Stimulated activated CD8-positive, alpha-beta memory T cell treated with anti-CD3 and anti-CD28 coated beads, Interleukin-15, amount 100 ng/mL, for 48 hours (primary cell): Measurements from ENCODE around the gene DAAM1.

ENCODE experiments used
- DNase-seq, 2 donors: peaks; one replicate each; pipeline ENCODE4 v3.0.0-alpha.2; 2020; ENCODE audit warnings: low read depth in 2 of 2

Gene DAAM1

GRCh38 chr14:59341858-59342477, 153.5 kb downstream of the DAAM1 start:
- DNase-seq, result no peak

- DNase-seq, result no peak
Observed at GRCh38 chr14:59342516-59343484, 154.3 kb downstream of the DAAM1 start.

GRCh38 chr14:59343585-59343984, 155.1 kb downstream of the DAAM1 start:
- DNase-seq, result no peak

GRCh38 chr14:59344016-59344415, 155.5 kb downstream of the DAAM1 start:
- DNase-seq, result no peak

- DNase-seq, result no peak
Observed at GRCh38 chr14:59344691-59345455, 156.4 kb downstream of the DAAM1 start.

GRCh38 chr14:59346329-59346728, 157.9 kb downstream of the DAAM1 start:
- DNase-seq, result no peak

- no peak for DNase-seq
Observed at GRCh38 chr14:59346796-59347510, 158.5 kb downstream of the DAAM1 start.

GRCh38 chr14:59347511-59347900, 159.0 kb downstream of the DAAM1 start:
- no peak for DNase-seq

- no peak for DNase-seq
Observed at GRCh38 chr14:59347915-59348314, 159.4 kb downstream of the DAAM1 start.

- no peak for DNase-seq
Observed at GRCh38 chr14:59349258-59349701, 160.8 kb downstream of the DAAM1 start.

GRCh38 chr14:59352961-59353360, 164.5 kb downstream of the DAAM1 start:
- DNase-seq, result no peak

- DNase-seq, result no peak
Observed at GRCh38 chr14:59354666-59355065, 166.2 kb downstream of the DAAM1 start.

- DNase-seq, result no peak
Observed at GRCh38 chr14:59355091-59355490, 166.6 kb downstream of the DAAM1 start.

GRCh38 chr14:59356312-59356711, 167.8 kb downstream of the DAAM1 start:
- no peak for DNase-seq

GRCh38 chr14:59356767-59357166, 168.3 kb downstream of the DAAM1 start:
- DNase-seq, result no peak

- DNase-seq, result no peak
Observed at GRCh38 chr14:59358102-59358501, 169.6 kb downstream of the DAAM1 start.

- DNase-seq, result no peak
Observed at GRCh38 chr14:59358784-59359183, 170.3 kb downstream of the DAAM1 start.

- DNase-seq, result no peak
Observed at GRCh38 chr14:59359431-59360124, 171.1 kb downstream of the DAAM1 start.

- DNase-seq, result no peak
Observed at GRCh38 chr14:59360233-59360632, 171.8 kb downstream of the DAAM1 start.

GRCh38 chr14:59360923-59361794, 172.7 kb downstream of the DAAM1 start:
- DNase-seq, result no peak
